HG03060 (cell line): ENCODE measurements around the gene FOLR2.
"Not testable (repeated sequence)": the region's sequence is repeated elsewhere in the genome, so short reads cannot be mapped to it uniquely, and the experiment has no call there.

Experiments used
- ATAC-seq: cut with Tn5 transposase; IDR thresholded peaks from one replicate; pipeline ENCODE4 v1.9.1; 2021; ENCODE audit warnings: low read depth, moderate number of reproducible peaks; ENCODE audit not compliant: unreplicated experiment

The FOLR2 gene

GRCh38 chr11:72216638-72217037, at the start of gene FOLR2:
Gene FOLR2, plus strand, starts transcription at chr11:72216794. Its CDS starts 1,791 bp downstream, at chr11:72218585.
- no peak for ATAC-seq

DNA sequence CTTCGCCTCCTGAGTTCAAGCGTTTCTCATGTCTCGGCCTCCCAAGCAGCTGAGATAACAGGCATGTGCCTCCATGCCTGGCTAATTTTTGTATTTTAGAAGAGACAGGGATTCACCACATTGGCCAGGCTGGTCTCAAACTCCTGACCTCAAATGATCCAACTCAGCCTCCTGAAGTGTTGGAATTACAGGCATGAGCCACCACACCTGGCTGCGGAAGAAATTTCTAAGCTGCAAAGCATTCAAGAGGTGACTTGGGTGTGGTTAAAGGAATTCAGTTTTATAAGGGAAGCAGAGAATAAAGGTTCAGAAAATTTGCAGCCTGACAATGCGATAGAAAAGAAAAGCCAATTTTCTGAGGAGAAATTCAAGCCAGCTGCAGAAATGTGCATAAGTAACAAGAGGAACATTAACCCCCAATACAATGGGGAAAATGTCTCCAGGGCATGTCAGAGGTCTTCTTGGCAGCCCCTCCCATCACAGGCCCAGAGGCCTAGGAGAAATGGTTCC, 47.5 kb upstream of the FOLR2 start:
- not testable (repeated sequence) for ATAC-seq

- not testable (repeated sequence) for ATAC-seq
Measured at GRCh38 chr11:72169754-72170153, 46.8 kb upstream of the FOLR2 start.

- not testable (repeated sequence) for ATAC-seq
Measured at GRCh38 chr11:72172043-72172442, 44.6 kb upstream of the FOLR2 start.

DNA sequence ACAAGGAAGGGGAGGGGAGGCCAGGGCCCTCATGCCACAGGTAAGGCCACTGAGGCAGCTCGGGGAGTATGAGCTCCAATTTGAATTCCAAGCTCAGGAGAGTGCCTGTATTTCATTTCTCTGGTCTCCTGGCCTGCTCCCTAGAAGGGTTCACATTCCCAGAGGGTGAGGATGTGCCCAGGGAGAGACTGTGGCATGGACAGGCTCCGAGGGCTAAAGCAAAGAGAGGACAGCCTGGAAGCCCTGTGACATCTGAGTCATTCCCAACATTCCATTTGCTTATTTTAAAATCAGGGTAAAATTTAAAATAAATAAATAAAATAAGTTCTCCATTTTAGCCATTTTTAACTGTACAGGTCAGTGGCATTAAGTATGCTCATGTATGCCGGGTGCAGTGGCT, 43.3 kb upstream of the FOLR2 start:
- ATAC-seq, result no peak

DNA sequence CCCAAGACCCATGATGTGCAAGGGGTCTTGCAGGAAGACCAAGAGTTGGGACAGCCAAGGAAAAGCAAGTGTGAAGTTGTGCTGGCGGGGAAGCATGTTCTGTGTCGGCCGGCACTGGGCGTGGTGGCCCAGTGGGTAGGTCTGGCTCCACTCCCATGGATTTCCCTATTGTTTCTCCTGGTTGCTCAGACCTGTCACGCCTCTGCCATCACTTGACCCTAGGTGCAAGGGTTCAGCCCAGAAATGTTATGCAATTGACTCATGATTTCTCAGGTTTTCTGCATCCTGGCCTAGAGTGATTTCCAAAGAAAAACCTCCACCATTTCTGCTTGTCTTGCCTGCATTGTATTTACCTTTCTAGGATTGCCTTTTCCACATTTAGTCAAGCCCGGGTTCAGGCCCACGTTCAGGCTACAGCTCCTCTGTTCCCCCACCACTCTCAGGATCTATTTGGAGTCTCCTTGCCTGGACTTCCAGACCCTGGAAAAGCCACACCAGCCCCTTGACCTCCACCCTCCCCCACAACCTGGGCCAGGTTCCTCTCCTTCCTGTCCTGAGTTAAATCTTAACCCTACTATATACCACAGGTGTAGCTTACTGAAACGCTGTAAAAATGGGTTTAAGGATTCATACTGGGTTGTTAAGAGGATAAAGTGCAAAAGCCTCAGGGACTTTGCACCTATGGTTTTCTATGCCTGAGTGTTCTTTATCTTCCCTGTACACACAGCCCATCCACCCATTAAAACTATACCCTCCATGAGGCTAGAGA, 42.1 kb upstream of the FOLR2 start:
- ATAC-seq, result no peak

DNA sequence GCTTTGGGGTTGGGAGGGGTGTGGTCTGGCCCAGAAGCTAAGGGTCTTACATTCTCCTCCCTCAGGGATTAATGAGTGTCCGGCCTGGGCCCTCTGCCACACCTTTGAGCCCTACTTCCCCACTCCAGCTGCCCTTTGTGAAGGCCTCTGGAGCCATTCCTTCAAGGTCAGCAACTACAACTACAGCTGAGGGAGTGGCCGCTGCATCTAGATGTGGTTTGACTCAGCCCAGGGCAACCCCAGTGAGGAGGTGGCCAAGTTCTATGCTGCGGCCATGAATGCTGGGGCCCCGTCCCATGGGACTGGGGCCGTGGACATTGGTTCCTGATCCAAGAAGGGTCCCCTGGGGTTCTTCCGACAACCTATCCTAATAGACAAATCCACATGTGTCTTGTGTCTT, 38.9 kb upstream of the FOLR2 start:
- no peak for ATAC-seq

GRCh38 chr11:72179049-72179803, 37.4 kb upstream of the FOLR2 start:
- ATAC-seq, result no peak

- ATAC-seq, result no peak
Measured at GRCh38 chr11:72179804-72180396, 36.7 kb upstream of the FOLR2 start.

DNA sequence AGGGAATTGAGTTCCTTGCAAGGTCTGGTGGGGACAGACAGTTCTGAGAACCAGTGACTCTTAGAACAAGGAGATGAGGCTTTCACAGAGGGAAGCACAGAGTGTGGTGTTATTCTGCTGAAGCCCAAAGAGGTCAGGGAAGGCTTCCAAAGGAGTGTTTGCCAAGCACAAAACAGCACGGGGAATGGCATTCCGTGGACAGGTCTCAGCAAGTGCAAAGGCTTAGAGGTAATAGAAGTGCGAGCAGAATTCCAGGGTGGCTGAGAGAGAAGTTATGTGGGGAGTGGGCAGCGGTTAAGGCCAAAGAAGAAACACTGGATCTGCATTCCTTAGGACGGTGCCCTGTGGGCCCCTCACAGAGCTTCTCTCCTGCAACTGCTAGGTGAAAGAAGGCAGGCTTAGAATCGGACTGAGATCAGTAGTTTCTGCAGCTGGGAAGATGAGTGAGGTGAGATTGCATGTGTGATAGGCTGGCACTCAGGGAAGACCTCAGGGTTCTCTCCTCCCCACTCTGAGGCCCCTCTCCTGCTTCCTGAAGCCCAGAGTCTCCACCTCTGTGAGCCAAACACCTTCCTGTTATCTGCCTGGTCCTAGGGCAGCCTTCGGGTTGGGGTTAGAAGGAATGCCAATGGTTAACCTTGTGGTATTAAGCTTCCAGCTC, 35.6 kb upstream of the FOLR2 start:
- ATAC-seq, result not testable (repeated sequence)

DNA sequence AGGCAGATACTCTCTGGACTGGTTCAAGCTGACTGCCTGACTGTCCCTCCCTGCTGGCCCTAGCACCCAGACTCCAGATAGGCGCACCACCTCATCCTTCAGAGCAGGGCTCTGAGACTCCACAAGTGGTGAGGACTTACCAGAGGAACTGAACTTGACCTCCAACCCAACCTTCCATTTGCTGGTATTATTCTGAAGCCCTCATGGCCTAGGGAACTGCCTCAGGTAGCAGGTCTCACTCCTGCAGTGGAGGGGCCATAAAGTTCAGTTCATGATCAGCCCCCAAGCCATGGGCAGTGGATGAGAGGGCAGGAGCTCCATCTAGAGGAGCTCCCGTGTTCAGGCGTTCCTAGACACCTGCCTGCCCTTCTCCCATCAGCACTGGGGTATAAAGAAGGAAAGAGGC, 35.0 kb upstream of the FOLR2 start:
- not testable (repeated sequence) for ATAC-seq

- ATAC-seq, result no peak
Measured at GRCh38 chr11:72188267-72188666, 28.3 kb upstream of the FOLR2 start.

- no peak for ATAC-seq
Measured at GRCh38 chr11:72189455-72190250, 26.9 kb upstream of the FOLR2 start.

GRCh38 chr11:72190631-72191071, 25.9 kb upstream of the FOLR2 start:
- ATAC-seq, result no peak

DNA sequence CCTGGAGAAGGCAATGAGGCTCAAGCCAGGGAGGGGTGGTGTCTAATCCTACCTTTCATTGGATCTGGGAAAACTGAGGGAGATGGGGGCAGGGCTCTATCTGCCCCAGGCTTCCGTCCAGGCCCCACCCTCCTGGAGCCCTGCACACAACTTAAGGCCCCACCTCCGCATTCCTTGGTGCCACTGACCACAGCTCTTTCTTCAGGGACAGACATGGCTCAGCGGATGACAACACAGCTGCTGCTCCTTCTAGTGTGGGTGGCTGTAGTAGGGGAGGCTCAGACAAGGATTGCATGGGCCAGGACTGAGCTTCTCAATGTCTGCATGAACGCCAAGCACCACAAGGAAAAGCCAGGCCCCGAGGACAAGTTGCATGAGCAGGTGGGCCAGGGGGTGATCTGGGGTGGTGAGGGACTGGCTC, 24.6 kb upstream of the FOLR2 start, which contains the start of gene FOLR1:
Gene FOLR1, plus strand, starts transcription at position 180 of the 421 bp plus-strand sequence. Its CDS starts 34 bp downstream, at position 214.
- no peak for ATAC-seq

DNA sequence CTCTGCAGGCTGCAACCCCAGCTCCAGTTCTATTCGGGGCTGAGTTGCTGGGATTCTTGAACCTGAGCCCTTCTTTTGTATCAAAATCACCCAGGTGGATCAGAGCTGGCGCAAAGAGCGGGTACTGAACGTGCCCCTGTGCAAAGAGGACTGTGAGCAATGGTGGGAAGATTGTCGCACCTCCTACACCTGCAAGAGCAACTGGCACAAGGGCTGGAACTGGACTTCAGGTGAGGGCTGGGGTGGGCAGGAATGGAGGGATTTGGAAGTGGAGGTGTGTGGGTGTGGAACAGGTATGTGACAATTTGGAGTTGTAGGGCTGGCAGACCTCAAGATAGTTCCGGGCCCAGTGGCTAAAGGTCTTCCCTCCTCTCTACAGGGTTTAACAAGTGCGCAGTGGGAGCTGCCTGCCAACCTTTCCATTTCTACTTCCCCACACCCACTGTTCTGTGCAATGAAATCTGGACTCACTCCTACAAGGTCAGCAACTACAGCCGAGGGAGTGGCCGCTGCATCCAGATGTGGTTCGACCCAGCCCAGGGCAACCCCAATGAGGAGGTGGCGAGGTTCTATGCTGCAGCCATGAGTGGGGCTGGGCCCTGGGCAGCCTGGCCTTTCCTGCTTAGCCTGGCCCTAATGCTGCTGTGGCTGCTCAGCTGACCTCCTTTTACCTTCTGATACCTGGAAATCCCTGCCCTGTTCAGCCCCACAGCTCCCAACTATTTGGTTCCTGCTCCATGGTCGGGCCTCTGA, 20.9 kb upstream of the FOLR2 start:
- no peak for ATAC-seq

GRCh38 chr11:72201445-72201844, 15.1 kb upstream of the FOLR2 start:
- ATAC-seq, result not testable (repeated sequence)

DNA sequence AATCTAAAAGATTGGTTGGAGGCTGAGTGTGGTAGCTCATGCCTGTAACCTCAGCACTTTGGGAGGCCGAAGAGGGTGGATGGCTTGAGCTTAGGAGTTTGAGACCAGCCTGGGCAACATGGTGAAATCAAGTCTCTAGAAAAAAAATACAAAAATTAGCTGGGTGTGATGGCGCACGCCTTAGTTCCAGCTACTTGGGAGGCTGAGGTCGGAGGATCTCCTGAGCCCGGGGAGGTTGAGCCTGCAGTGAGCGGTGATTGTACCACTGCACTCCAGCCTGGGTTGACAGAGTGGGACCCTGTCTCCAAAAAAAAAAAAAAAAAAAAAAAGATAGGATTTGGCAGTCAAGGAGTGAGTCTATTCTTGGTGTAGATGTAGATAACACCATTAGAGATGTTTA, 14.0 kb upstream of the FOLR2 start:
- ATAC-seq, result no peak

DNA sequence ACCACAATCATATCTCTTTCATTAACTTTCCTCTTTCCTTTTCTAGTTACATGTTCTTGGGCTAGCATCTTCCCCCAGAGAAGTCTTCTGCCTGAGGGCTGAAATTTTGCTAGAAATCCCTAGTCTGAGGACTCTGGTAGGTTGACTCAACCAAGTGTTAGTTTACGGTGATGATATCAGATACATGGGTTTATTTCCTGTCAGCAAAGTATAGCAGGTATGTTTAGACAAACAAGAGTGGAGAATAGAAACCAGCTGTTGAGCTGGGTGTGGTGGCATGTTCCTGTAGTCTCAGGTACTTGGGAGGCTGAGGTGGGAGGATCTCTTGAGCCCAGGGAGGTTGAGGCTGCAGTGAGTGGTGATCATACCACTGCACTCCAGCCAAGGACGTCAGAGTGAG, 13.4 kb upstream of the FOLR2 start:
- ATAC-seq, result no peak
